HepG2 (cell line): ENCODE results near the gene CPN1. TPM values are rescaled to one million over a fixed set of nuclear protein-coding genes. Genes with fewer than 3 reads are reported as not detected.
A peak's percentile ranks its signal among the peaks of the same experiment; 100 is the strongest.

Experiments used
- FOSL2 ChIP-seq: sonication (generic); formaldehyde crosslinking; IDR thresholded peaks from 2 replicates; pipeline ENCODE4 v1.4.0; 2020; ENCODE audit warnings: missing genetic modification reagents
- FOXK2 ChIP-seq: fragments of 450-650 bp; IDR thresholded peaks from 2 replicates; pipeline ENCODE4 v1.6.1; 2016
- HDAC1 ChIP-seq: sonication (generic); formaldehyde crosslinking; IDR thresholded peaks from 2 replicates; pipeline ENCODE4 v1.5.1; 2020; ENCODE audit warnings: mild to moderate bottlenecking, missing genetic modification reagents
- KDM1A ChIP-seq: IDR thresholded peaks from 2 replicates; pipeline ENCODE4 v1.6.1; 2016; ENCODE audit warnings: missing compliant biosample characterization
- KLF9 ChIP-seq: IDR thresholded peaks from 2 replicates; pipeline ENCODE4 v1.6.1; 2016; ENCODE audit warnings: low read depth
- MTF1 ChIP-seq: sonication (generic); formaldehyde crosslinking; IDR thresholded peaks from 2 replicates; pipeline ENCODE4 v1.5.0; 2020; ENCODE audit warnings: missing genetic modification reagents
- NCOA2 ChIP-seq: sonication (generic); formaldehyde crosslinking; IDR thresholded peaks from 2 replicates; pipeline ENCODE4 v1.8.0; 2022; ENCODE audit warnings: inconsistent platforms
- NFKB2 ChIP-seq: sonication (generic); formaldehyde crosslinking; IDR thresholded peaks from 2 replicates; pipeline ENCODE4 v1.4.0; 2020; ENCODE audit warnings: missing genetic modification reagents, borderline replicate concordance
- PRPF4 ChIP-seq: fragments of 200-400 bp; formaldehyde crosslinking; IDR thresholded peaks from 2 replicates; pipeline ENCODE4 v1.6.1; 2016; ENCODE audit warnings: low read length, low read depth; ENCODE audit not compliant: poor library complexity, severe bottlenecking
- PTBP1 ChIP-seq: fragments of 200-400 bp; formaldehyde crosslinking; IDR thresholded peaks from 2 replicates; pipeline ENCODE4 v1.6.1; 2018; ENCODE audit warnings: low read length, low read depth; ENCODE audit not compliant: poor library complexity, severe bottlenecking
- SOX5 ChIP-seq: IDR thresholded peaks from 2 replicates; pipeline ENCODE4 v1.6.1; 2016; ENCODE audit warnings: borderline replicate concordance
- ZBTB40 ChIP-seq, 2 experiments: fragments of 450-650 bp in 1 of 2; sonication (generic) in 1 of 2; formaldehyde crosslinking in 1 of 2; IDR thresholded peaks; 2 replicates each; pipeline versions ENCODE4 v1.6.1 to v1.8.0; 2016 to 2022; ENCODE audit warnings: antibody characterized with exemption in 1 of 2, mild to moderate bottlenecking in 1 of 2, missing genetic modification reagents in 1 of 2
- ZFP36L2 ChIP-seq: sonication (generic); formaldehyde crosslinking; IDR thresholded peaks from 2 replicates; pipeline ENCODE4 v1.4.0; 2020; ENCODE audit warnings: missing genetic modification reagents
- ZKSCAN5 ChIP-seq: sonication (generic); formaldehyde crosslinking; IDR thresholded peaks from 2 replicates; pipeline ENCODE4 v1.5.1; 2020; ENCODE audit warnings: mild to moderate bottlenecking, missing genetic modification reagents
- ZNF256 ChIP-seq: sonication (generic); formaldehyde crosslinking; conservative IDR thresholded peaks from 2 replicates; pipeline ENCODE4 v1.4.0; 2020; ENCODE audit warnings: missing genetic modification reagents
- ZNF441 ChIP-seq: sonication (generic); formaldehyde crosslinking; IDR thresholded peaks from 2 replicates; pipeline ENCODE4 v1.7.0; 2021; ENCODE audit warnings: missing genetic modification reagents, borderline replicate concordance
- ZNF570 ChIP-seq: sonication (generic); formaldehyde crosslinking; IDR thresholded peaks from 2 replicates; pipeline ENCODE4 v1.4.0; 2020; ENCODE audit warnings: mild to moderate bottlenecking, missing genetic modification reagents, borderline replicate concordance
- ZNF672 ChIP-seq: sonication (generic); formaldehyde crosslinking; IDR thresholded peaks from 2 replicates; pipeline ENCODE4 v1.8.1; 2022; ENCODE audit warnings: missing genetic modification reagents
- ZNF704 ChIP-seq: sonication (generic); formaldehyde crosslinking; IDR thresholded peaks from 2 replicates; pipeline ENCODE4 v1.8.1; 2023; ENCODE audit warnings: mild to moderate bottlenecking, inconsistent platforms, moderate library complexity, missing genetic modification reagents, borderline replicate concordance
- ZSCAN9 ChIP-seq: IDR thresholded peaks from 2 replicates; pipeline ENCODE4 v1.6.1; 2016; ENCODE audit warnings: borderline replicate concordance
- polyA plus RNA-seq, 8 experiments: library from polyadenylated mRNA; depleted of rRNA in 3 of 8; stranded (reverse) in 7 of 8; unstranded in 1 of 8; fragments of >200 nt; fragmentation: Illumina TruSeq in 4 of 8; extraction: Trizol in 4 of 8; gene quantifications; 2 replicates each; pipeline versions ENCODE4 v1.2.1 to v1.2.3, GENCODE V29; 2011 to 2016; ENCODE audit warnings: low read depth in 4 of 8, missing spikeins in 1 of 8, mixed read lengths in 1 of 8; ENCODE audit not compliant: insufficient read depth in 1 of 8
- total RNA-seq, 5 experiments: library from RNA; depleted of rRNA; stranded (reverse); fragments of >200 nt; fragmentation: Illumina TruSeq; extraction: Trizol; gene quantifications; 2 replicates each; pipeline ENCODE4 v1.2.3, GENCODE V29; 2016; ENCODE audit warnings: low read depth in 1 of 5

CPN1 gene
- total and polyA plus RNA-seq, 2 of the 13 experiments (the other 11 are each of a cell fraction or from before 2014, with no cell fraction given): 17.3 to 35.1 TPM

GRCh38 chr10:100101192-100102076 lies 19.8 kb upstream of the CPN1 start (continued):
- no peak for TF ChIP-seq PTBP1
- TF ChIP-seq HDAC1 (CRISPR knock-in tag): peak; percentile 87
- no peak for TF ChIP-seq ZNF672 (CRISPR knock-in tag)
- TF ChIP-seq PRPF4: no peak
- TF ChIP-seq SOX5 (CRISPR knock-in tag): peak; percentile 95
- TF ChIP-seq ZNF441: 0 out of 2 replicates have a peak, but pooled peaks have one; percentile 32
- peak; percentile 96 for TF ChIP-seq NCOA2
- TF ChIP-seq ZFP36L2 (CRISPR knock-in tag): no peak
- peak; percentile 48; the same call in 1 of the 2 replicates for TF ChIP-seq ZNF704 (CRISPR knock-in tag)
- TF ChIP-seq ZBTB40 (IDR thresholded peaks at IDR 0.05): no peak
- peak; percentile 44; the same call in 1 of the 2 replicates for TF ChIP-seq ZBTB40 (CRISPR knock-in tag; IDR thresholded peaks at IDR 0.05)
- TF ChIP-seq NFKB2 (CRISPR knock-in tag): no peak
- peak; percentile 89 for TF ChIP-seq KDM1A
- TF ChIP-seq ZSCAN9: peak; percentile 84
- TF ChIP-seq KLF9: no peak
- TF ChIP-seq ZNF570: no peak
- TF ChIP-seq FOXK2: peak; percentile 90
- TF ChIP-seq ZNF256 (CRISPR knock-in tag): no peak
- TF ChIP-seq MTF1 (CRISPR knock-in tag): no peak
- peak; percentile 97 for TF ChIP-seq FOSL2 (CRISPR knock-in tag)
- no peak for TF ChIP-seq ZKSCAN5 (CRISPR knock-in tag)
